ENCODE measurements around the gene PPP2R2C.

DNA sequence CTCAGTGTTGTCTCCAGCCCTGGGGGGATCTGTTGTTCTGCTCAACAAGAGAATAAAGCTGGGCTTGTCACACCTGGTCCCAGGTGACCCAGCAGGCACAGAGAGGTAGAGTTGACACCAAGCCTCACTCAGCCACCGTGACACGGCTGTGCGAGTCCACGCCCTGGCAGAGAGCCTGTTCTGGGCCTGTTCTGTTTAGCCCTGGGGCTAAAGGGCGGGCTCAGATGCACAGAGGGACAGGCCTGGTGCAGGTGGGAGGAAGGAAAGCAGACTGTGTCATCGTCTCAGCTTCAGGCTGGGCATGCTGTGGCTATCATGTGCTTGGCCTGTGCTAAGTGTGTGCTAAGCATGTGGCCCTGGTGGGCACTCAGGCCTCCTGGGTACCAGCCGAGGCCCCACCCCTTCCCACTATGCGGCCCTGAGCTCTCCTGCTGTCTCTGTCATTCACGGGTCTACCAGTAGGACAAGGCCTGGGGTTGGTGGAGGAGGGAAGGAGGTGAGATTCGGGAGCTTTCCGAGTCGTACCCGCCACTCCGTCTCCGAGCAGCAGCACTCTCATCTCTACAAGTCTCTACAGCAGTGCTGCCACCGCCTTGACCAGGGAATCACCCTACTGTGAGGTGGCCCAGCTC is 191.9 kb downstream of the PPP2R2C start:
- no peak for TF ChIP-seq CTCF (conservative IDR thresholded peaks at IDR 0.05; ENCODE audit: low read depth, low read length)
- TF ChIP-seq FOS (IDR thresholded peaks at IDR 0.05; ENCODE audit: low read depth, low read length): no peak
- no peak for TF ChIP-seq RFX5 (IDR thresholded peaks at IDR 0.05; ENCODE audit: low read depth, low read length)
- TF ChIP-seq NFE2L2 (IDR thresholded peaks at IDR 0.05; ENCODE audit: low read depth, low read length): no peak

All from IMR-90 (cell line).